ENCODE results near the gene BNIP5. TPM values are rescaled to one million over a fixed set of nuclear protein-coding genes. Genes with fewer than 3 reads are reported as not detected.
"Not testable (repeated sequence)": the region's sequence is repeated elsewhere in the genome, so short reads cannot be mapped to it uniquely, and the experiment has no call there.

Gene BNIP5
- total RNA-seq, 2 donors from 2014 or later = not detected

- H3K27me3 ChIP-seq (replicated peaks; ENCODE audit: insufficient read depth) = no peaks in the 10 kb centered on the region
- no peak overlapping the region for H3K27ac ChIP-seq
- H3K4me3 ChIP-seq = no peak overlapping the region
- no peak for ATAC-seq (ENCODE audit: insufficient number of reproducible peaks, low FRiP score, low read depth)
- H3K36me3 ChIP-seq = no peaks in the 10 kb centered on the region
- H3K9me3 ChIP-seq = no peaks in the 10 kb centered on the region
- DNase-seq (ENCODE audit: low spot score) = no peak
- TF ChIP-seq CTCF (IDR thresholded peaks at IDR 0.05) = no peak
- no peaks in the 10 kb centered on the region for H3K4me1 ChIP-seq (ENCODE audit: control insufficient read depth in 1 of 2, low read depth in 2 of 2)
Observed at GRCh38 chr6:36368421-36368820, 31.7 kb upstream of the BNIP5 start.

GRCh38 chr6:36367743-36368142 is 31.1 kb upstream of the BNIP5 start:
- H3K27me3 ChIP-seq (replicated peaks; ENCODE audit: insufficient read depth) = no peaks in the 10 kb centered on the region
- TF ChIP-seq CTCF (IDR thresholded peaks at IDR 0.05) = no peak
- no peaks in the 10 kb centered on the region for H3K4me1 ChIP-seq (ENCODE audit: control insufficient read depth in 1 of 2, low read depth in 2 of 2)
- H3K36me3 ChIP-seq = no peaks in the 10 kb centered on the region
- ATAC-seq (ENCODE audit: insufficient number of reproducible peaks, low FRiP score, low read depth) (no peak), DNase-seq (ENCODE audit: low spot score) (no peak)
- no peaks in the 10 kb centered on the region for H3K9me3 ChIP-seq
- no peak overlapping the region for H3K4me3 ChIP-seq
- no peak overlapping the region for H3K27ac ChIP-seq

GRCh38 chr6:36364669-36365479 is 28.2 kb upstream of the BNIP5 start:
- no peak overlapping the region for H3K27ac ChIP-seq
- H3K27me3 ChIP-seq (replicated peaks; ENCODE audit: insufficient read depth) = no peaks in the 10 kb centered on the region
- H3K4me3 ChIP-seq = no peak overlapping the region
- no peaks in the 10 kb centered on the region for H3K9me3 ChIP-seq
- H3K36me3 ChIP-seq = no peaks in the 10 kb centered on the region
- ATAC-seq (ENCODE audit: insufficient number of reproducible peaks, low FRiP score, low read depth) = no peak
- peaks cover 4 to 9% of the 10 kb centered on the region in 2 donors for H3K4me1 ChIP-seq (ENCODE audit: control insufficient read depth in 1 of 2, low read depth in 2 of 2)
- DNase-seq (ENCODE audit: low spot score) = no peak
- TF ChIP-seq CTCF (IDR thresholded peaks at IDR 0.05) = no peak

- peaks cover 4 to 17% of the 10 kb centered on the region in 2 donors for H3K4me1 ChIP-seq (ENCODE audit: control insufficient read depth in 1 of 2, low read depth in 2 of 2)
- not testable (repeated sequence) for ATAC-seq (ENCODE audit: insufficient number of reproducible peaks, low FRiP score, low read depth); H3K27ac ChIP-seq; H3K36me3 ChIP-seq; DNase-seq (ENCODE audit: low spot score); H3K27me3 ChIP-seq (replicated peaks; ENCODE audit: insufficient read depth); H3K4me3 ChIP-seq; H3K9me3 ChIP-seq
Observed at GRCh38 chr6:36364061-36364635, 27.5 kb upstream of the BNIP5 start.

GRCh38 chr6:36363371-36363752 is 26.7 kb upstream of the BNIP5 start:
- not testable (repeated sequence) for H3K4me3 ChIP-seq; H3K27me3 ChIP-seq (replicated peaks; ENCODE audit: insufficient read depth); H3K27ac ChIP-seq; H3K36me3 ChIP-seq; DNase-seq (ENCODE audit: low spot score); H3K9me3 ChIP-seq; ATAC-seq (ENCODE audit: insufficient number of reproducible peaks, low FRiP score, low read depth)
- H3K4me1 ChIP-seq (ENCODE audit: control insufficient read depth in 1 of 2, low read depth in 2 of 2) = peaks cover 10 to 25% of the 10 kb centered on the region in 2 donors

- H3K4me3 ChIP-seq = no peak overlapping the region
- ATAC-seq (ENCODE audit: insufficient number of reproducible peaks, low FRiP score, low read depth) (no peak), DNase-seq (ENCODE audit: low spot score) (no peak)
- H3K4me1 ChIP-seq (ENCODE audit: control insufficient read depth in 1 of 2, low read depth in 2 of 2) = peaks cover 16 to 31% of the 10 kb centered on the region in 2 donors
- no peaks in the 10 kb centered on the region for H3K9me3 ChIP-seq
- H3K27ac ChIP-seq = no peak overlapping the region
- TF ChIP-seq CTCF (IDR thresholded peaks at IDR 0.05) = no peak
- no peaks in the 10 kb centered on the region for H3K36me3 ChIP-seq
- no peaks in the 10 kb centered on the region for H3K27me3 ChIP-seq (replicated peaks; ENCODE audit: insufficient read depth)
Observed at GRCh38 chr6:36362551-36363370, 26.1 kb upstream of the BNIP5 start.

Measured in thoracic aorta (tissue), 2 donors.